IMR-90 (cell line): Measurements from ENCODE around the gene TANGO6. TPM values are rescaled to one million over a fixed set of nuclear protein-coding genes. Genes with fewer than 3 reads are reported as not detected.
"Not testable (repeated sequence)": the region's sequence is repeated elsewhere in the genome, so short reads cannot be mapped to it uniquely, and the experiment has no call there.

Experiments
- ATAC-seq: fragments of 200-7000 bp; cut with Tn5 transposase; 2 replicates; pipeline ENCODE4 v1.9.1; 2020; ENCODE audit warnings: low read depth, mild to moderate bottlenecking, moderate library complexity
- BruUV-seq: library from RNA; stranded (reverse); fragments of 400-500 nt; replicated peaks from 2 replicates; lab custom pipeline; 2021; lab: Mats Ljungman, UMichigan
- CTCF ChIA-PET: fragments of 300-600 bp; formaldehyde crosslinking; extraction: SDS; loops from one replicate; lab custom pipeline; 2021; ENCODE audit warnings: antibody characterized with exemption; lab: Yijun Ruan, JAX
- POLR2A ChIA-PET: fragments of 300-600 bp; sonication (Branson Sonifier 250); formaldehyde crosslinking; loops from one replicate; lab custom pipeline; 2022; ENCODE audit warnings: antibody characterized with exemption; ENCODE audit not compliant: unreplicated experiment; lab: Charles Lee
- DNase-seq: peaks from one replicate; pipeline ENCODE4 v3.0.0; 2013
- H2AFZ ChIP-seq: replicated peaks from 2 replicates; pipeline ENCODE3; 2013; ENCODE audit warnings: low read length, mild to moderate bottlenecking; ENCODE audit not compliant: poor library complexity
- H2AK5ac ChIP-seq: 2 replicates; pipeline ENCODE4 v1.6.1; 2013; ENCODE audit warnings: low read depth, low read length, inconsistent platforms
- H2AK9ac ChIP-seq: replicated peaks from 2 replicates; pipeline ENCODE3; 2013; ENCODE audit warnings: mild to moderate bottlenecking, low read depth, low read length, moderate library complexity; ENCODE audit not compliant: poor library complexity
- H2BK120ac ChIP-seq: 2 replicates; pipeline ENCODE4 v1.6.1; 2013; ENCODE audit warnings: low read depth, low read length, inconsistent platforms
- H2BK15ac ChIP-seq: 3 replicates; pipeline ENCODE4 v1.6.1; 2013; ENCODE audit warnings: low read depth, low read length, inconsistent platforms
- H2BK20ac ChIP-seq: 2 replicates; pipeline ENCODE4 v1.6.1; 2013; ENCODE audit warnings: low read depth, mild to moderate bottlenecking, inconsistent platforms, low read length, moderate library complexity
- H2BK5ac ChIP-seq: 2 replicates; pipeline ENCODE4 v1.6.1; 2013; ENCODE audit warnings: mild to moderate bottlenecking, low read depth, low read length, inconsistent platforms; ENCODE audit not compliant: poor library complexity, severe bottlenecking
- H3K14ac ChIP-seq: replicated peaks from 2 replicates; pipeline ENCODE4 v1.6.1; 2013; ENCODE audit warnings: low read depth, low read length, inconsistent platforms
- H3K18ac ChIP-seq: 2 replicates; pipeline ENCODE4 v1.6.1; 2013; ENCODE audit warnings: low read depth, low read length, control low read depth
- H3K23ac ChIP-seq: 2 replicates; pipeline ENCODE4 v1.6.1; 2013; ENCODE audit warnings: low read depth, low read length, inconsistent platforms
- H3K27ac ChIP-seq: 2 replicates; pipeline ENCODE4 v1.5.1; 2013; ENCODE audit warnings: mild to moderate bottlenecking, control low read depth, low read length; ENCODE audit not compliant: insufficient read depth
- H3K27me3 ChIP-seq: 2 replicates; pipeline ENCODE4 v1.6.1; 2013; ENCODE audit warnings: low read length; ENCODE audit not compliant: control insufficient read depth, insufficient read depth
- H3K36me3 ChIP-seq: 2 replicates; pipeline ENCODE4 v1.6.1; 2013; ENCODE audit warnings: low read length, mixed read lengths; ENCODE audit not compliant: control insufficient read depth, insufficient read depth
- H3K4ac ChIP-seq: 2 replicates; pipeline ENCODE4 v1.6.1; 2013; ENCODE audit warnings: low read depth, low read length, inconsistent platforms
- H3K4me1 ChIP-seq: 2 replicates; pipeline ENCODE4 v1.6.1; 2013; ENCODE audit warnings: low read length, mixed read lengths; ENCODE audit not compliant: control insufficient read depth, insufficient read depth
- H3K4me2 ChIP-seq: 2 replicates; pipeline ENCODE4 v1.6.1; 2013; ENCODE audit warnings: low read depth, mild to moderate bottlenecking, control low read depth, low read length, moderate library complexity
- H3K4me3 ChIP-seq: 2 replicates; pipeline ENCODE4 v1.5.1; 2013; ENCODE audit warnings: low read depth, mild to moderate bottlenecking, control low read depth, low read length, moderate library complexity; ENCODE audit not compliant: insufficient read depth
- H3K56ac ChIP-seq: 2 replicates; pipeline ENCODE4 v1.6.1; 2013; ENCODE audit warnings: low read length, inconsistent platforms; ENCODE audit not compliant: insufficient read depth; ENCODE audit errors: extremely low read depth
- H3K79me1 ChIP-seq, 2 experiments: 2 replicates each; pipeline ENCODE4 v1.6.1; 2013; ENCODE audit warnings: low read length in 2 of 2, inconsistent platforms in 1 of 2, low read depth in 1 of 2
- H3K9ac ChIP-seq: 2 replicates; pipeline ENCODE4 v1.6.1; 2013; ENCODE audit warnings: low read depth, low read length, control low read depth
- H3K9me1 ChIP-seq: 2 replicates; pipeline ENCODE4 v1.6.1; 2013; ENCODE audit warnings: low read length, inconsistent platforms; ENCODE audit not compliant: insufficient read depth
- H3K9me3 ChIP-seq: 2 replicates; pipeline ENCODE4 v1.6.1; 2013; ENCODE audit warnings: low read length; ENCODE audit not compliant: control insufficient read depth, insufficient read depth
- H4K20me1 ChIP-seq: 2 replicates; pipeline ENCODE4 v1.6.1; 2013; ENCODE audit warnings: low read length, inconsistent platforms; ENCODE audit not compliant: insufficient read depth
- H4K5ac ChIP-seq: 2 replicates; pipeline ENCODE4 v1.6.1; 2013; ENCODE audit warnings: mild to moderate bottlenecking, low read depth, low read length, control low read depth
- H4K8ac ChIP-seq, 2 experiments: 2 replicates each; pipeline ENCODE4 v1.6.1; 2013; ENCODE audit warnings: low read depth in 2 of 2, low read length in 2 of 2, control low read depth in 1 of 2, inconsistent platforms in 1 of 2
- H4K91ac ChIP-seq: 2 replicates; pipeline ENCODE4 v1.6.1; 2013; ENCODE audit warnings: low read depth, low read length, inconsistent platforms; ENCODE audit not compliant: insufficient read depth
- WGBS, 2 experiments: methylation state at CpG; one replicate each; pipeline versions ENCODE4 v1.1.5 to v1.1.7; 2013; ENCODE audit warnings: missing lambda C conversion rate in 2 of 2; ENCODE audit not compliant: insufficient read length in 1 of 2; ENCODE audit errors: extremely low coverage in 2 of 2; 5-methylcytosine and 5-hydroxymethylcytosine counted together
- dilution Hi-C: fragments of 300-500 bp; cut with HindIII; formaldehyde crosslinking; loops from one replicate; pipeline ENCODE4 v1.14.3; 2018; ENCODE audit warnings: low sequenced_read_pairs; ENCODE audit not compliant: unreplicated experiment
- in situ Hi-C: fragments of 300-500 bp; cut with MboI; formaldehyde crosslinking; loops from 3 replicates; pipeline ENCODE4 v1.14.3; 2019; ENCODE audit warnings: low sequenced_read_pairs, inconsistent platforms, mixed read lengths
- intact Hi-C: fragments of 100-400 bp; cut with micrococcal nuclease; formaldehyde crosslinking; loops from 2 replicates; pipeline ENCODE4 v1.10.0; 2022
- polyA plus RNA-seq, 3 experiments: library from polyadenylated mRNA; depleted of rRNA; stranded (reverse); fragments of >200 nt; gene quantifications; 2 replicates each; pipeline ENCODE4 v1.2.3, GENCODE V29; 2012; ENCODE audit warnings: low replicate concordance in 1 of 3
- total RNA-seq: library from RNA; depleted of rRNA; stranded (reverse); fragments of >200 nt; gene quantifications from 2 replicates; pipeline ENCODE4 v1.2.3, GENCODE V29; 2012

Gene TANGO6
- total and polyA plus RNA-seq, 2 of the 4 experiments (the other 2 are of a cell fraction): 6.7 to 22.4 TPM

DNA sequence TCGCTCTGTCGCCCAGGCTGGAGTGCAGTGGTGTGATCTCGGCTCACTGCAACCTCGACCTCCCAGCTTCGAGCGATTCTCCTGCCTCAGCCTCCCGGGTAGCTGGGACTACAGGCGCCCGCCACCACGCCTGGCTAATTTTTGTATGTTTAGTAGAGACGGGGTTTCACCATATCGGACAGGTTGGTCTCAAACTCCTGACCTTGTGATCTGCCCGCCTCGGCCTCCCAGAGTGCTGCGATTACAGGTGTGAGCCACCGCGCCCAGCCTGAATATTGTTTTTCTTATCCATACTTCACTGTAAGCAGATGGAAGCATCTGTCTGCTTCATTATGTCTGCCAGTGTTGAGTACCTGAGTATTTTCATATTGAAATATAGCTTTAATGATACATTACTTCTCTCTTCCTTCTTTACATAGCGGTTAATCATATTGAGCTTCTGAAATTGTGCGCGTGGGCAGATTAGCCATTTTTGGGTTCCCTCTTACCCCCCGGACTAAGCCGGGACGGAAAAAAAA, 308 bp upstream of the TANGO6 start:
- ATAC-seq, H3K56ac ChIP-seq, CTCF ChIA-PET, H3K18ac ChIP-seq, dilution Hi-C loops, H2BK5ac ChIP-seq, H2AK5ac ChIP-seq, H3K23ac ChIP-seq, H3K4me1 ChIP-seq, H3K27ac ChIP-seq, H2BK15ac ChIP-seq, H3K4ac ChIP-seq, intact Hi-C loops, H4K20me1 ChIP-seq, H3K9me1 ChIP-seq, H2BK120ac ChIP-seq, H3K14ac ChIP-seq, BruUV-seq, H3K9me3 ChIP-seq, in situ Hi-C loops, H2BK20ac ChIP-seq, DNase-seq, H4K5ac ChIP-seq, H3K9ac ChIP-seq, H2AK9ac ChIP-seq, H3K27me3 ChIP-seq, H3K36me3 ChIP-seq, H4K91ac ChIP-seq: not testable (repeated sequence)
- POLR2A ChIA-PET: interaction anchor here (0.6 kb wide), 1 partner anchor 20 kb away, joined by 4 read pairs; no protein-coding TSS in a partner anchor
- Histone ChIP-seq H4K8ac (peak overlapping the region; percentile 58 to 92; a peak in 2 of 4 replicates), H3K4me3 (peak overlapping the region; percentile 89), H3K79me1 (peaks cover 7 to 20% of the 10 kb centered on the region in 2 experiments), H3K4me2 (peak overlapping the region; percentile 71), H2AFZ (peak overlapping the region; percentile 97)
- 17% methylated on average over 4 of the region's 23 CpGs; no CpG with 5 or more reads in 1 of the 2 experiments for WGBS, 2 experiments
